Endodermal cell (in vitro differentiated cells): ENCODE results near the gene CTPS2. TPM values are rescaled to one million over a fixed set of nuclear protein-coding genes. Genes with fewer than 3 reads are reported as not detected.

Experiments
- DNase-seq: peaks from one replicate; pipeline ENCODE4 v3.0.0-alpha.2; 2017
- H3K27ac ChIP-seq: 2 replicates; pipeline ENCODE4 v1.5.1; 2013; ENCODE audit warnings: mild to moderate bottlenecking, low read depth, low read length, moderate library complexity
- H3K27me3 ChIP-seq: 2 replicates; pipeline ENCODE4 v1.6.1; 2013; ENCODE audit warnings: mild to moderate bottlenecking, low read length, moderate library complexity; ENCODE audit not compliant: insufficient read depth, control insufficient read depth, poor library complexity, severe bottlenecking
- H3K36me3 ChIP-seq: 2 replicates; pipeline ENCODE4 v1.7.0; 2013; ENCODE audit warnings: mild to moderate bottlenecking, low read length, moderate library complexity; ENCODE audit not compliant: control insufficient read depth, insufficient read depth
- H3K4me1 ChIP-seq: one replicate; pipeline ENCODE4 v1.7.0; 2013; ENCODE audit warnings: low read length; ENCODE audit not compliant: control insufficient read depth, insufficient read depth
- H3K4me3 ChIP-seq: 2 replicates; pipeline ENCODE4 v1.5.1; 2013; ENCODE audit warnings: mild to moderate bottlenecking, low read length, moderate library complexity
- H3K9ac ChIP-seq: 2 replicates; pipeline ENCODE4 v1.6.1; 2013; ENCODE audit warnings: mild to moderate bottlenecking, low read length, moderate library complexity; ENCODE audit not compliant: poor library complexity, severe bottlenecking; ENCODE audit errors: extremely low read depth
- H3K9me3 ChIP-seq: 2 replicates; pipeline ENCODE4 v1.6.1; 2013; ENCODE audit warnings: mild to moderate bottlenecking, low read length, moderate library complexity; ENCODE audit not compliant: control insufficient read depth
- H3K27ac Mint-ChIP-seq: 2 replicates; pipeline ENCODE4 v1.8.0; 2020; ENCODE audit warnings: mixed read lengths
- H3K27me3 Mint-ChIP-seq: 2 replicates; pipeline ENCODE4 v1.8.0; 2021; ENCODE audit warnings: mild to moderate bottlenecking, mixed read lengths; ENCODE audit not compliant: insufficient read depth
- H3K36me3 Mint-ChIP-seq: 2 replicates; pipeline ENCODE4 v1.8.0; 2020; ENCODE audit warnings: low read depth, mixed read lengths
- H3K4me1 Mint-ChIP-seq: 2 replicates; pipeline ENCODE4 v1.8.0; 2020; ENCODE audit warnings: mixed read lengths
- H3K4me3 Mint-ChIP-seq: 2 replicates; pipeline ENCODE4 v1.8.0; 2020; ENCODE audit warnings: mild to moderate bottlenecking, moderate library complexity, mixed read lengths
- H3K9me3 Mint-ChIP-seq: 2 replicates; pipeline ENCODE4 v1.8.0; 2020; ENCODE audit warnings: mild to moderate bottlenecking, mixed read lengths
- CTCF ChIP-seq: fragments of 200-600 bp; sonication (generic); conservative IDR thresholded peaks from 2 replicates; pipeline ENCODE4 v1.5.0; 2021; ENCODE audit warnings: antibody characterized with exemption, mild to moderate bottlenecking
- WGBS, 2 experiments: methylation state at CpG; one replicate each; pipeline versions ENCODE4 v1.1.5 to v1.1.7; 2013; ENCODE audit warnings: missing lambda C conversion rate in 2 of 2, mixed read lengths in 1 of 2; ENCODE audit not compliant: insufficient coverage in 1 of 2, insufficient read length in 1 of 2; 5-methylcytosine and 5-hydroxymethylcytosine counted together
- total RNA-seq, 2 donors: library from RNA; stranded (reverse); fragmentation: NEBNext Ultra II Directional in 1 of 2; extraction: Animal tissue kit (Norgen Biotek cat#: 25700) in 1 of 2; gene quantifications; 2 replicates in 1 of 2; 3 replicates in 1 of 2; pipeline ENCODE4 v1.2.1, GENCODE V29; 2021

The CTPS2 gene
- total RNA-seq, 2 donors from 2014 or later: 33.5 to 71.1 TPM

GRCh38 chrX:16745659-16746058, 33.2 kb upstream of the CTPS2 start:
- no peak overlapping the region for H3K27ac ChIP-seq
- no peaks in the 10 kb centered on the region for H3K4me1 ChIP-seq
- H3K27me3 ChIP-seq: no peaks in the 10 kb centered on the region
- no peak for DNase-seq
- Mint-ChIP-seq H3K27ac (no peak overlapping the region), H3K9me3 (no peaks in the 10 kb centered on the region), H3K4me3 (no peak overlapping the region), H3K27me3 (no peaks in the 10 kb centered on the region), H3K4me1 (no peaks in the 10 kb centered on the region), H3K36me3 (peaks cover 69% of the 10 kb centered on the region)
- no peak for TF ChIP-seq CTCF
- WGBS, 2 experiments: 89 to 97% methylated on average over 1 to 5 of the region's 5 CpGs
- no peak overlapping the region for H3K9ac ChIP-seq
- peaks cover 29% of the 10 kb centered on the region for H3K36me3 ChIP-seq
- no peak overlapping the region for H3K4me3 ChIP-seq
- no peaks in the 10 kb centered on the region for H3K9me3 ChIP-seq

- peaks cover 30% of the 10 kb centered on the region for H3K36me3 ChIP-seq
- DNase-seq: no peak
- WGBS, 2 experiments: 83 to 100% methylated on average over 1 to 5 of the region's 5 CpGs
- H3K4me3 ChIP-seq: no peak overlapping the region
- no peak overlapping the region for H3K27ac ChIP-seq
- H3K36me3 Mint-ChIP-seq: peaks cover 67% of the 10 kb centered on the region
- no peaks in the 10 kb centered on the region for H3K9me3 Mint-ChIP-seq
- no peak for TF ChIP-seq CTCF
- H3K4me1 ChIP-seq: no peaks in the 10 kb centered on the region
- H3K27ac Mint-ChIP-seq: peak overlapping the region; percentile 77
- H3K9me3 ChIP-seq: no peaks in the 10 kb centered on the region
- H3K27me3 ChIP-seq: no peaks in the 10 kb centered on the region
- H3K4me3 Mint-ChIP-seq: no peak overlapping the region
- H3K27me3 Mint-ChIP-seq: no peaks in the 10 kb centered on the region
- no peak overlapping the region for H3K9ac ChIP-seq
- H3K4me1 Mint-ChIP-seq: peaks cover 2% of the 10 kb centered on the region
Measured at GRCh38 chrX:16745102-16745501, 32.6 kb upstream of the CTPS2 start.

- H3K27me3 ChIP-seq: no peaks in the 10 kb centered on the region
- H3K27ac Mint-ChIP-seq: peak overlapping the region; percentile 59
- 94 to 100% methylated on average over 4 to 12 of the region's 12 CpGs for WGBS, 2 experiments
- TF ChIP-seq CTCF: peak; percentile 44
- H3K4me1 Mint-ChIP-seq: peaks cover 13% of the 10 kb centered on the region
- no peak for DNase-seq
- H3K4me3 Mint-ChIP-seq: no peak overlapping the region
- no peaks in the 10 kb centered on the region for H3K9me3 ChIP-seq
- no peak overlapping the region for H3K9ac ChIP-seq
- H3K36me3 Mint-ChIP-seq: peaks cover 61% of the 10 kb centered on the region
- no peaks in the 10 kb centered on the region for H3K4me1 ChIP-seq
- H3K4me3 ChIP-seq: no peak overlapping the region
- no peaks in the 10 kb centered on the region for H3K27me3 Mint-ChIP-seq
- H3K27ac ChIP-seq: no peak overlapping the region
- H3K9me3 Mint-ChIP-seq: no peaks in the 10 kb centered on the region
- H3K36me3 ChIP-seq: peaks cover 29% of the 10 kb centered on the region
Measured at GRCh38 chrX:16743604-16744325, 31.3 kb upstream of the CTPS2 start.
